Neural cell (in vitro differentiated cells): Measurements from ENCODE around the gene RAI1. TPM values are rescaled to one million over a fixed set of nuclear protein-coding genes. Genes with fewer than 3 reads are reported as not detected.

Experiments used
- H2AFZ ChIP-seq: fragments of 200-600, 300-800 bp; sonication (generic), shearing (Covaris generic); 2 replicates; pipeline ENCODE4 v1.6.0; 2014; ENCODE audit warnings: low read depth, mild to moderate bottlenecking, antibody characterized with exemption, low read length, moderate library complexity
- H3F3A ChIP-seq: fragments of 200-600 bp; shearing (Covaris generic); 2 replicates; pipeline ENCODE4 v1.6.1; 2016; ENCODE audit warnings: mild to moderate bottlenecking, moderate library complexity, mixed read lengths, antibody characterized with exemption, low read length; ENCODE audit not compliant: insufficient read depth, poor library complexity, severe bottlenecking
- H3K27ac ChIP-seq: fragments of 200-600, 300-800 bp; sonication (generic), shearing (Covaris generic); 2 replicates; pipeline ENCODE4 v1.5.1; 2014; ENCODE audit warnings: mild to moderate bottlenecking, low read length, moderate library complexity
- H3K27me3 ChIP-seq: fragments of 300-800, 200-600 bp; sonication (generic), shearing (Covaris generic); 2 replicates; pipeline ENCODE4 v1.6.0; 2014; ENCODE audit warnings: mild to moderate bottlenecking, low read depth, low read length, moderate library complexity; ENCODE audit not compliant: insufficient read depth
- H3K36me3 ChIP-seq: fragments of 300-800, 200-600 bp; sonication (generic), shearing (Covaris generic); 2 replicates; pipeline ENCODE4 v1.5.1; 2014; ENCODE audit warnings: mild to moderate bottlenecking, antibody characterized with exemption, low read length, moderate library complexity; ENCODE audit not compliant: insufficient read depth
- H3K4me2 ChIP-seq: fragments of 300-800, 200-600 bp; sonication (generic), shearing (Covaris generic); 2 replicates; pipeline ENCODE4 v1.6.0; 2014; ENCODE audit warnings: mild to moderate bottlenecking, low read length
- H3K4me3 ChIP-seq: fragments of 300-800, 200-600 bp; sonication (generic), shearing (Covaris generic); 2 replicates; pipeline ENCODE4 v1.5.1; 2014; ENCODE audit warnings: mild to moderate bottlenecking, low read length, moderate library complexity
- H3K79me2 ChIP-seq: fragments of 200-600 bp; shearing (Covaris generic); replicated peaks from 2 replicates; pipeline ENCODE4 v1.6.0; 2014; ENCODE audit warnings: mild to moderate bottlenecking, low read length, moderate library complexity; ENCODE audit not compliant: insufficient read depth
- H3K9ac ChIP-seq: fragments of 300-800, 200-600 bp; sonication (generic), shearing (Covaris generic); 2 replicates; pipeline ENCODE4 v1.6.1; 2016; ENCODE audit warnings: mild to moderate bottlenecking, low read length, mixed read lengths
- H3K9me2 ChIP-seq: fragments of 200-600 bp; shearing (Covaris generic); 2 replicates; pipeline ENCODE4 v1.6.1; 2016; ENCODE audit warnings: mild to moderate bottlenecking, low read length, mixed read lengths; ENCODE audit not compliant: insufficient read depth
- H3K9me3 ChIP-seq: fragments of 200-600, 300-800 bp; sonication (generic), shearing (Covaris generic); 2 replicates; pipeline ENCODE4 v1.6.1; 2016; ENCODE audit warnings: mild to moderate bottlenecking, mixed run types, low read length, moderate library complexity, mixed read lengths
- H4K20me1 ChIP-seq: fragments of 200-600 bp; shearing (Covaris generic); 2 replicates; pipeline ENCODE4 v1.6.1; 2016; ENCODE audit warnings: mild to moderate bottlenecking, mixed run types; ENCODE audit not compliant: insufficient read depth
- CTCF ChIP-seq: fragments of 450-650 bp; IDR thresholded peaks from 2 replicates; pipeline ENCODE4 v1.5.1; 2014; ENCODE audit warnings: antibody characterized with exemption, mild to moderate bottlenecking, moderate library complexity; ENCODE audit not compliant: poor library complexity, severe bottlenecking
- EP300 ChIP-seq: fragments of 450-650 bp; conservative IDR thresholded peaks from 2 replicates; pipeline ENCODE4 v1.6.1; 2014; ENCODE audit warnings: antibody characterized with exemption, mild to moderate bottlenecking, moderate library complexity; ENCODE audit not compliant: poor library complexity, severe bottlenecking
- EZH2 ChIP-seq: fragments of 200-600, 300-800 bp; shearing (Covaris generic), sonication (generic); IDR thresholded peaks from 2 replicates; pipeline ENCODE4 v1.6.1; 2014; ENCODE audit warnings: antibody characterized with exemption, low read length, borderline replicate concordance, mild to moderate bottlenecking; ENCODE audit not compliant: insufficient read depth, poor library complexity, severe bottlenecking
- MXI1 ChIP-seq: fragments of 450-650 bp; conservative IDR thresholded peaks from 2 replicates; pipeline ENCODE4 v1.6.1; 2014; ENCODE audit warnings: antibody characterized with exemption, mild to moderate bottlenecking; ENCODE audit not compliant: poor library complexity, severe bottlenecking
- POLR2AphosphoS5 ChIP-seq: IDR thresholded peaks from 2 replicates; pipeline ENCODE4 v1.6.1; 2012
- RAD21 ChIP-seq: fragments of 450-650 bp; conservative IDR thresholded peaks from 2 replicates; pipeline ENCODE4 v1.6.1; 2014; ENCODE audit warnings: antibody characterized with exemption, mild to moderate bottlenecking, moderate library complexity
- REST ChIP-seq: IDR thresholded peaks from 2 replicates; pipeline ENCODE4 v1.6.1; 2012; ENCODE audit warnings: borderline replicate concordance
- SMC3 ChIP-seq: fragments of 450-650 bp; conservative IDR thresholded peaks from 2 replicates; pipeline ENCODE4 v1.6.1; 2014; ENCODE audit warnings: antibody characterized with exemption, mild to moderate bottlenecking, moderate library complexity; ENCODE audit not compliant: poor library complexity
- TAF1 ChIP-seq: IDR thresholded peaks from 2 replicates; pipeline ENCODE4 v1.6.1; 2012; ENCODE audit warnings: low read depth
- polyA plus RNA-seq: library from polyadenylated mRNA; depleted of rRNA; stranded (reverse); fragments of >200 nt; gene quantifications from 2 replicates; pipeline ENCODE4 v1.2.3, GENCODE V29; 2014

Gene RAI1
- polyA plus RNA-seq, 1 donor from 2014 or later: 16.9 TPM

GRCh38 chr17:17741349-17742023 lies 60.2 kb downstream of the RAI1 start:
- Histone ChIP-seq H3K9ac (peak overlapping the region; percentile 73), H3K9me2 (no peaks in the 10 kb centered on the region), H3K27ac (peak overlapping the region; percentile 90), H3K9me3 (no peaks in the 10 kb centered on the region), H3K36me3 (no peaks in the 10 kb centered on the region), H3K4me2 (peak overlapping the region; percentile 76), H3K27me3 (no peaks in the 10 kb centered on the region), H4K20me1 (peaks cover 12% of the 10 kb centered on the region), H3F3A (no peaks in the 10 kb centered on the region), H2AFZ (no peak overlapping the region), H3K4me3 (peak overlapping the region; percentile 57), H3K79me2 (peaks cover 92% of the 10 kb centered on the region)
- TF ChIP-seq CTCF: peak; percentile 39
- no peak for TF ChIP-seq EP300
- TF ChIP-seq RAD21: peak; percentile 41
- TF ChIP-seq EZH2: no peak
- TF ChIP-seq SMC3: peak; percentile 58
- TF ChIP-seq TAF1: no peak
- TF ChIP-seq POLR2AphosphoS5: peak; percentile 7
- TF ChIP-seq MXI1: no peak
- TF ChIP-seq REST: no peak

GRCh38 chr17:17742133-17742621 lies 60.9 kb downstream of the RAI1 start:
- H3K36me3 ChIP-seq: no peaks in the 10 kb centered on the region
- no peak for TF ChIP-seq EP300
- no peak for TF ChIP-seq REST
- no peak for TF ChIP-seq TAF1
- TF ChIP-seq EZH2: no peak
- no peak for TF ChIP-seq POLR2AphosphoS5
- TF ChIP-seq RAD21: no peak
- TF ChIP-seq CTCF: no peak
- no peak for TF ChIP-seq MXI1
- TF ChIP-seq SMC3: no peak
- no peaks in the 10 kb centered on the region for H3K9me2 ChIP-seq
- no peaks in the 10 kb centered on the region for H3F3A ChIP-seq
- H3K4me3 ChIP-seq: peak overlapping the region; percentile 57
- no peak overlapping the region for H2AFZ ChIP-seq
- peaks cover 90% of the 10 kb centered on the region for H3K79me2 ChIP-seq
- H4K20me1 ChIP-seq: peaks cover 12% of the 10 kb centered on the region
- H3K9me3 ChIP-seq: no peaks in the 10 kb centered on the region
- no peaks in the 10 kb centered on the region for H3K27me3 ChIP-seq
- peak overlapping the region; percentile 90 for H3K27ac ChIP-seq
- H3K4me2 ChIP-seq: peak overlapping the region; percentile 76
- H3K9ac ChIP-seq: peak overlapping the region; percentile 73
